ENCODE data around the gene PDE11A.

DNA sequence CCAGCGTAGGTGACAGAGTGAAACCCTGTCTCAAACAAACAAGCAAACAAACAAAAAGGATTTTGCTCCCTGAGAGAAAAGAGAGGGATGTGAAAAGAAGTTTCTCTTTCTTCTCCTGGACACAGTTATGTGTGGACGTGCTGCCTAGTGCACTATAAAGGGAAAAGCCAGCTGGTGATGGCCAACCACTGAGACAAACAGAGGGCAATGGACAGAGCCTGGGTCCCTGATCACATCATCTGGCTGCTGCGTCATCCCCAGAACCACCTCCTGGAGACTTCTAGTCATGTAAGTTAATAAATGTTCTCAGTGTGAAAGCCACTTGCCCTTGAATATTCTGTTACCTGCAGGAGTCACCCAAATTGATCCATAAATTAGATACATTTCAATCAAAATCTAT is 184.9 kb downstream of the PDE11A start:
- TF ChIP-seq EP300 (IDR thresholded peaks at IDR 0.05) (no peak), POLR2A (IDR thresholded peaks at IDR 0.05; ENCODE audit: low read depth) (no peak)
- TF ChIP-seq, protein P1, sequence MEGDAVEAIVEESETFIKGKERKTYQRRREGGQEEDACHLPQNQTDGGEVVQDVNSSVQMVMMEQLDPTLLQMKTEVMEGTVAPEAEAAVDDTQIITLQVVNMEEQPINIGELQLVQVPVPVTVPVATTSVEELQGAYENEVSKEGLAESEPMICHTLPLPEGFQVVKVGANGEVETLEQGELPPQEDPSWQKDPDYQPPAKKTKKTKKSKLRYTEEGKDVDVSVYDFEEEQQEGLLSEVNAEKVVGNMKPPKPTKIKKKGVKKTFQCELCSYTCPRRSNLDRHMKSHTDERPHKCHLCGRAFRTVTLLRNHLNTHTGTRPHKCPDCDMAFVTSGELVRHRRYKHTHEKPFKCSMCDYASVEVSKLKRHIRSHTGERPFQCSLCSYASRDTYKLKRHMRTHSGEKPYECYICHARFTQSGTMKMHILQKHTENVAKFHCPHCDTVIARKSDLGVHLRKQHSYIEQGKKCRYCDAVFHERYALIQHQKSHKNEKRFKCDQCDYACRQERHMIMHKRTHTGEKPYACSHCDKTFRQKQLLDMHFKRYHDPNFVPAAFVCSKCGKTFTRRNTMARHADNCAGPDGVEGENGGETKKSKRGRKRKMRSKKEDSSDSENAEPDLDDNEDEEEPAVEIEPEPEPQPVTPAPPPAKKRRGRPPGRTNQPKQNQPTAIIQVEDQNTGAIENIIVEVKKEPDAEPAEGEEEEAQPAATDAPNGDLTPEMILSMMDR (IDR thresholded peaks at IDR 0.05), result no peak
